Measurements from ENCODE around the gene IKZF3. TPM values are rescaled to one million over a fixed set of nuclear protein-coding genes. Genes with fewer than 3 reads are reported as not detected.

The IKZF3 gene
- total RNA-seq, 1 donor from 2014 or later = 0.34 TPM

- Histone ChIP-seq H3K4me2 (ENCODE audit: low read length) (no peak overlapping the region), H3K27me3 (ENCODE audit: insufficient read depth, low read length) (no peaks in the 10 kb centered on the region), H3K9me3 (ENCODE audit: insufficient read depth, low read depth, low read length) (no peaks in the 10 kb centered on the region), H3K4me1 (ENCODE audit: insufficient read depth, low read length) (peaks cover 17% of the 10 kb centered on the region), H3K79me2 (ENCODE audit: insufficient read depth, low read length) (no peaks in the 10 kb centered on the region), H3K4me3 (ENCODE audit: insufficient read depth, low read depth, low read length) (no peak overlapping the region), H4K20me1 (ENCODE audit: insufficient read depth, low read length) (no peaks in the 10 kb centered on the region), H3K36me3 (ENCODE audit: insufficient read depth, low read length) (no peaks in the 10 kb centered on the region), H2AFZ (ENCODE audit: low read depth, low read length) (no peak overlapping the region), H3K9ac (ENCODE audit: low read length) (no peak overlapping the region), H3K27ac (ENCODE audit: low read depth, low read length) (no peak overlapping the region)
- TF ChIP-seq, protein P1, sequence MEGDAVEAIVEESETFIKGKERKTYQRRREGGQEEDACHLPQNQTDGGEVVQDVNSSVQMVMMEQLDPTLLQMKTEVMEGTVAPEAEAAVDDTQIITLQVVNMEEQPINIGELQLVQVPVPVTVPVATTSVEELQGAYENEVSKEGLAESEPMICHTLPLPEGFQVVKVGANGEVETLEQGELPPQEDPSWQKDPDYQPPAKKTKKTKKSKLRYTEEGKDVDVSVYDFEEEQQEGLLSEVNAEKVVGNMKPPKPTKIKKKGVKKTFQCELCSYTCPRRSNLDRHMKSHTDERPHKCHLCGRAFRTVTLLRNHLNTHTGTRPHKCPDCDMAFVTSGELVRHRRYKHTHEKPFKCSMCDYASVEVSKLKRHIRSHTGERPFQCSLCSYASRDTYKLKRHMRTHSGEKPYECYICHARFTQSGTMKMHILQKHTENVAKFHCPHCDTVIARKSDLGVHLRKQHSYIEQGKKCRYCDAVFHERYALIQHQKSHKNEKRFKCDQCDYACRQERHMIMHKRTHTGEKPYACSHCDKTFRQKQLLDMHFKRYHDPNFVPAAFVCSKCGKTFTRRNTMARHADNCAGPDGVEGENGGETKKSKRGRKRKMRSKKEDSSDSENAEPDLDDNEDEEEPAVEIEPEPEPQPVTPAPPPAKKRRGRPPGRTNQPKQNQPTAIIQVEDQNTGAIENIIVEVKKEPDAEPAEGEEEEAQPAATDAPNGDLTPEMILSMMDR (IDR thresholded peaks at IDR 0.05; ENCODE audit: insufficient read depth, low read depth, low read length) = no peak
- no peak for TF ChIP-seq EZH2 (IDR thresholded peaks at IDR 0.05; ENCODE audit: insufficient read depth, low read length)
- no peak for FAIRE-seq
- H3K9me3 Mint-ChIP-seq (ENCODE audit: unreplicated experiment) = no peaks in the 10 kb centered on the region
- peaks cover 11% of the 10 kb centered on the region for H3K27me3 Mint-ChIP-seq (ENCODE audit: low read depth, unreplicated experiment)
- H3K36me3 Mint-ChIP-seq (ENCODE audit: low read depth, unreplicated experiment) = no peaks in the 10 kb centered on the region
- H3K4me3 Mint-ChIP-seq (ENCODE audit: unreplicated experiment) = no peak overlapping the region
- H3K27ac Mint-ChIP-seq (ENCODE audit: unreplicated experiment) = no peak overlapping the region
- no peak for DNase-seq (ENCODE audit: low read depth)
- H3K4me1 Mint-ChIP-seq (ENCODE audit: low read depth, unreplicated experiment) = peaks cover 11% of the 10 kb centered on the region
Observed at GRCh38 chr17:39744836-39745215, 119.3 kb downstream of the IKZF3 start.

- Histone ChIP-seq H3K9me3 (ENCODE audit: insufficient read depth, low read depth, low read length) (no peaks in the 10 kb centered on the region), H3K27ac (ENCODE audit: low read depth, low read length) (no peak overlapping the region), H3K4me1 (ENCODE audit: insufficient read depth, low read length) (peaks cover 22% of the 10 kb centered on the region), H3K36me3 (ENCODE audit: insufficient read depth, low read length) (no peaks in the 10 kb centered on the region), H3K27me3 (ENCODE audit: insufficient read depth, low read length) (no peaks in the 10 kb centered on the region), H3K79me2 (ENCODE audit: insufficient read depth, low read length) (no peaks in the 10 kb centered on the region), H3K4me3 (ENCODE audit: insufficient read depth, low read depth, low read length) (no peak overlapping the region), H3K4me2 (ENCODE audit: low read length) (no peak overlapping the region), H2AFZ (ENCODE audit: low read depth, low read length) (no peak overlapping the region), H4K20me1 (ENCODE audit: insufficient read depth, low read length) (no peaks in the 10 kb centered on the region), H3K9ac (ENCODE audit: low read length) (no peak overlapping the region)
- TF ChIP-seq, protein P1 (IDR thresholded peaks at IDR 0.05; ENCODE audit: insufficient read depth, low read depth, low read length) = no peak
- TF ChIP-seq EZH2 (IDR thresholded peaks at IDR 0.05; ENCODE audit: insufficient read depth, low read length) = no peak
- no peak for FAIRE-seq
- H3K4me3 Mint-ChIP-seq (ENCODE audit: unreplicated experiment) = no peak overlapping the region
- H3K4me1 Mint-ChIP-seq (ENCODE audit: low read depth, unreplicated experiment) = peaks cover 12% of the 10 kb centered on the region
- no peaks in the 10 kb centered on the region for H3K9me3 Mint-ChIP-seq (ENCODE audit: unreplicated experiment)
- H3K36me3 Mint-ChIP-seq (ENCODE audit: low read depth, unreplicated experiment) = no peaks in the 10 kb centered on the region
- no peak overlapping the region for H3K27ac Mint-ChIP-seq (ENCODE audit: unreplicated experiment)
- peaks cover 11% of the 10 kb centered on the region for H3K27me3 Mint-ChIP-seq (ENCODE audit: low read depth, unreplicated experiment)
- DNase-seq (ENCODE audit: low read depth) = no peak
Observed at GRCh38 chr17:39744075-39744835, 119.9 kb downstream of the IKZF3 start.

DNA sequence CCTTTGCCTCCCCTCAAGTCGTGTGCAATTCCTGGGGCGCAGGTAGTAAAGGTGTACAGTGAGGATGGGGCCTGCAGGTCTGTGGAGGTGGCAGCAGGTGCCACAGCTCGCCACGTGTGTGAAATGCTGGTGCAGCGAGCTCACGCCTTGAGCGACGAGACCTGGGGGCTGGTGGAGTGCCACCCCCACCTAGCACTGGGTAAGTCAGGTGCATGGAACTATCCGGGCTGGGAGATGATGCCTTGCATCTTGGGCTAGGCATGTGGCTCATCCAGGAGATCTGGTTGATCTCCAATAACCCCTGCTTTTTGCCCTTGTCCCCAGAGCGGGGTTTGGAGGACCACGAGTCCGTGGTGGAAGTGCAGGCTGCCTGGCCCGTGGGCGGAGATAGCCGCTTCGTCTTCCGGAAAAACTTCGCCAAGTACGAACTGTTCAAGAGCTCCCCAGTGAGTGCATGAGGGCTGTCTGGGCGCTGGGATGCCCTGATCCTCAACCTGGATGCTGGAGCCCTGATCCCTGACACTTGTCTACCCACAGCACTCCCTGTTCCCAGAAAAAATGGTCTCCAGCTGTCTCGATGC, 121.2 kb downstream of the IKZF3 start:
- peaks cover 5% of the 10 kb centered on the region for H3K27me3 ChIP-seq (ENCODE audit: insufficient read depth, low read length)
- no peak overlapping the region for H3K27ac Mint-ChIP-seq (ENCODE audit: unreplicated experiment)
- H3K9ac ChIP-seq (ENCODE audit: low read length) = no peak overlapping the region
- H3K36me3 Mint-ChIP-seq (ENCODE audit: low read depth, unreplicated experiment) = no peaks in the 10 kb centered on the region
- H2AFZ ChIP-seq (ENCODE audit: low read depth, low read length) = no peak overlapping the region
- H4K20me1 ChIP-seq (ENCODE audit: insufficient read depth, low read length) = no peaks in the 10 kb centered on the region
- FAIRE-seq (no peak), DNase-seq (ENCODE audit: low read depth) (no peak)
- no peak overlapping the region for H3K27ac ChIP-seq (ENCODE audit: low read depth, low read length)
- no peaks in the 10 kb centered on the region for H3K9me3 ChIP-seq (ENCODE audit: insufficient read depth, low read depth, low read length)
- no peaks in the 10 kb centered on the region for H3K79me2 ChIP-seq (ENCODE audit: insufficient read depth, low read length)
- H3K9me3 Mint-ChIP-seq (ENCODE audit: unreplicated experiment) = no peaks in the 10 kb centered on the region
- no peak overlapping the region for H3K4me3 Mint-ChIP-seq (ENCODE audit: unreplicated experiment)
- H3K4me1 Mint-ChIP-seq (ENCODE audit: low read depth, unreplicated experiment) = peaks cover 12% of the 10 kb centered on the region
- no peaks in the 10 kb centered on the region for H3K36me3 ChIP-seq (ENCODE audit: insufficient read depth, low read length)
- H3K4me1 ChIP-seq (ENCODE audit: insufficient read depth, low read length) = peaks cover 25% of the 10 kb centered on the region
- TF ChIP-seq, protein P1 (IDR thresholded peaks at IDR 0.05; ENCODE audit: insufficient read depth, low read depth, low read length) = no peak
- TF ChIP-seq EZH2 (IDR thresholded peaks at IDR 0.05; ENCODE audit: insufficient read depth, low read length) = no peak
- no peak overlapping the region for H3K4me2 ChIP-seq (ENCODE audit: low read length)
- H3K27me3 Mint-ChIP-seq (ENCODE audit: low read depth, unreplicated experiment) = peaks cover 10% of the 10 kb centered on the region
- no peak overlapping the region for H3K4me3 ChIP-seq (ENCODE audit: insufficient read depth, low read depth, low read length)
